GM23338 (cell line): Measurements from ENCODE around the gene SLX9. TPM values are rescaled to one million over a fixed set of nuclear protein-coding genes. Genes with fewer than 3 reads are reported as not detected.

ENCODE experiments used
- ATAC-seq: fragments of 200-7000 bp; cut with Tn5 transposase; 3 replicates; pipeline ENCODE4 v1.9.1; 2020
- DNase-seq: peaks from one replicate; pipeline ENCODE4 v3.0.0-alpha.2; 2015; ENCODE audit warnings: low spot score
- H2AFZ ChIP-seq: fragments of 200-600 bp; sonication (generic); 2 replicates; pipeline ENCODE4 v1.8.0; 2016; ENCODE audit warnings: antibody characterized with exemption, mild to moderate bottlenecking, moderate library complexity
- H3F3A ChIP-seq: fragments of 200-600 bp; sonication (generic); replicated peaks from 2 replicates; pipeline ENCODE4 v1.8.0; 2017; ENCODE audit warnings: antibody characterized with exemption, mixed run types, low read depth
- H3K27ac ChIP-seq: fragments of 200-600 bp; sonication (generic); 2 replicates; pipeline ENCODE4 v1.6.1; 2016; ENCODE audit warnings: low read depth
- H3K27me3 ChIP-seq: fragments of 200-600 bp; sonication (generic); 2 replicates; pipeline ENCODE4 v1.8.0; 2016; ENCODE audit warnings: mild to moderate bottlenecking, mixed run types, moderate library complexity; ENCODE audit not compliant: insufficient read depth
- H3K36me3 ChIP-seq: fragments of 200-600 bp; sonication (generic); 2 replicates; pipeline ENCODE4 v1.8.0; 2016; ENCODE audit warnings: mild to moderate bottlenecking; ENCODE audit not compliant: insufficient read depth
- H3K4me1 ChIP-seq: fragments of 200-600 bp; sonication (generic); 2 replicates; pipeline ENCODE4 v1.8.0; 2016; ENCODE audit warnings: mild to moderate bottlenecking, moderate library complexity; ENCODE audit not compliant: insufficient read depth
- H3K4me2 ChIP-seq: fragments of 200-600 bp; sonication (generic); 2 replicates; pipeline ENCODE4 v1.7.1; 2017; ENCODE audit warnings: mixed run types
- H3K4me3 ChIP-seq: fragments of 200-600 bp; sonication (generic); 2 replicates; pipeline ENCODE4 v1.6.1; 2016; ENCODE audit warnings: mixed run types
- H3K79me2 ChIP-seq: fragments of 200-600 bp; sonication (generic); replicated peaks from 2 replicates; pipeline ENCODE4 v1.8.0; 2017; ENCODE audit warnings: mild to moderate bottlenecking; ENCODE audit not compliant: insufficient read depth
- H3K9me2 ChIP-seq: fragments of 200-600 bp; sonication (generic); 2 replicates; pipeline ENCODE4 v1.8.0; 2017; ENCODE audit not compliant: insufficient read depth
- H4K20me1 ChIP-seq: fragments of 200-600 bp; sonication (generic); replicated peaks from 2 replicates; pipeline ENCODE4 v1.8.0; 2017; ENCODE audit warnings: mild to moderate bottlenecking; ENCODE audit not compliant: insufficient read depth
- H3K27ac Mint-ChIP-seq: 2 replicates; pipeline ENCODE4 v1.8.0; 2020; ENCODE audit warnings: inconsistent platforms, mild to moderate bottlenecking, moderate library complexity, mixed read lengths
- H3K27me3 Mint-ChIP-seq: 3 replicates; pipeline ENCODE4 v1.8.0; 2022; ENCODE audit warnings: low read depth, mild to moderate bottlenecking, moderate library complexity, mixed read lengths, inconsistent platforms; ENCODE audit not compliant: insufficient read depth, poor library complexity
- H3K36me3 Mint-ChIP-seq: 3 replicates; pipeline ENCODE4 v1.8.0; 2021; ENCODE audit warnings: low read depth, mild to moderate bottlenecking, inconsistent platforms, moderate library complexity, mixed read lengths
- H3K4me1 Mint-ChIP-seq: 3 replicates; pipeline ENCODE4 v1.8.0; 2020; ENCODE audit warnings: mild to moderate bottlenecking, inconsistent platforms, mixed read lengths
- H3K4me3 Mint-ChIP-seq: 3 replicates; pipeline ENCODE4 v1.8.0; 2021; ENCODE audit warnings: moderate library complexity, mild to moderate bottlenecking, inconsistent platforms, mixed read lengths
- H3K9me3 Mint-ChIP-seq: 3 replicates; pipeline ENCODE4 v1.8.0; 2020; ENCODE audit warnings: moderate library complexity, mild to moderate bottlenecking, inconsistent platforms, mixed read lengths
- CREB1 ChIP-seq: fragments of 250-450 bp; sonication (Bioruptor Pico); IDR thresholded peaks from 2 replicates; pipeline ENCODE4 v1.5.0; 2020; ENCODE audit warnings: low read depth, mild to moderate bottlenecking, moderate library complexity
- CTCF ChIP-seq, 2 experiments: fragments of 200-600 bp in 1 of 2; sonication (generic) in 1 of 2; conservative IDR thresholded peaks; 2 replicates each; pipeline versions ENCODE4 v1.5.1 to v1.6.1; 2016 to 2017; ENCODE audit warnings: antibody characterized with exemption in 2 of 2, low read depth in 2 of 2, mild to moderate bottlenecking in 2 of 2, moderate library complexity in 1 of 2
- ETS1 ChIP-seq: IDR thresholded peaks from 2 replicates; pipeline ENCODE4 v1.6.1; 2016; ENCODE audit warnings: antibody characterized with exemption
- EZH2 ChIP-seq: fragments of 200-600 bp; sonication (generic); IDR thresholded peaks from one replicate; pipeline ENCODE4 v1.8.0; 2017; ENCODE audit warnings: antibody characterized with exemption, mild to moderate bottlenecking, low read depth; ENCODE audit not compliant: unreplicated experiment
- EZH2phosphoT487 ChIP-seq: fragments of 200-600 bp; sonication (generic); IDR thresholded peaks from one replicate; pipeline ENCODE4 v1.8.1; 2018; ENCODE audit warnings: antibody characterized with exemption; ENCODE audit not compliant: unreplicated experiment
- JUNB ChIP-seq: IDR thresholded peaks from one replicate; pipeline ENCODE4 v1.6.1; 2016; ENCODE audit warnings: antibody characterized with exemption; ENCODE audit not compliant: unreplicated experiment
- NANOG ChIP-seq: IDR thresholded peaks from 2 replicates; pipeline ENCODE4 v1.6.1; 2016; ENCODE audit warnings: antibody characterized with exemption, borderline replicate concordance
- POLR2AphosphoS5 ChIP-seq: IDR thresholded peaks from 2 replicates; pipeline ENCODE4 v1.6.1; 2016; ENCODE audit warnings: antibody characterized with exemption, low read depth
- REST ChIP-seq: IDR thresholded peaks from one replicate; pipeline ENCODE4 v1.6.1; 2018; ENCODE audit warnings: antibody characterized with exemption; ENCODE audit not compliant: unreplicated experiment
- STAT1 ChIP-seq: IDR thresholded peaks from one replicate; pipeline ENCODE4 v1.6.1; 2016; ENCODE audit warnings: antibody characterized with exemption; ENCODE audit not compliant: unreplicated experiment
- ZNF114 ChIP-seq: fragments of 250-450 bp; sonication (Bioruptor Pico); IDR thresholded peaks from 2 replicates; pipeline ENCODE4 v1.5.0; 2020; ENCODE audit warnings: mild to moderate bottlenecking, moderate library complexity
- ZNF331 ChIP-seq: fragments of 250-450 bp; sonication (Bioruptor Pico); IDR thresholded peaks from 2 replicates; pipeline ENCODE4 v1.5.0; 2020; ENCODE audit warnings: low read depth, mild to moderate bottlenecking, moderate library complexity
- ZNF462 ChIP-seq: fragments of 250-450 bp; sonication (Bioruptor Pico); IDR thresholded peaks from 2 replicates; pipeline ENCODE4 v1.5.0; 2020; ENCODE audit warnings: mild to moderate bottlenecking, moderate library complexity
- polyA plus RNA-seq: library from polyadenylated mRNA; unstranded; fragments of >200 nt; fragmentation: Nextera tagmentation; extraction: Ambion mirVana; gene quantifications from 2 replicates; pipeline ENCODE4 v1.2.1, GENCODE V29; 2016
- total RNA-seq: library from RNA; depleted of rRNA; stranded (reverse); fragments of >200 nt; shearing (Covaris generic); gene quantifications from 2 replicates; pipeline ENCODE4 v1.2.3, GENCODE V29; 2014

SLX9 gene
- total and polyA plus RNA-seq, 2 experiments from 2014 or later: 41.5 to 46.9 TPM

- peaks cover 85% of the 10 kb centered on the region for H3K27me3 ChIP-seq
- no peaks in the 10 kb centered on the region; the same call in 1 of the 2 replicates for H3F3A ChIP-seq
- no peaks in the 10 kb centered on the region for H3K9me2 ChIP-seq
- peak overlapping the region; percentile 90 for H3K4me2 ChIP-seq
- no peaks in the 10 kb centered on the region for H4K20me1 ChIP-seq
- Mint-ChIP-seq H3K9me3 (no peaks in the 10 kb centered on the region), H3K36me3 (no peaks in the 10 kb centered on the region), H3K27me3 (peaks cover 79% of the 10 kb centered on the region), H3K4me3 (peak overlapping the region; percentile 70), H3K4me1 (peaks cover 45% of the 10 kb centered on the region), H3K27ac (no peak overlapping the region)
- no peaks in the 10 kb centered on the region for H3K36me3 ChIP-seq
- peak overlapping the region; percentile 61 for H3K4me3 ChIP-seq
- DNase-seq (peak; percentile 57), ATAC-seq (peak; percentile 10)
- no peak overlapping the region for H3K27ac ChIP-seq
- TF ChIP-seq STAT1: no peak
- TF ChIP-seq ZNF114 (CRISPR knock-in tag): no peak
- no peak for TF ChIP-seq CTCF (conservative IDR thresholded peaks at IDR 0.05; ENCODE audit: low read depth in 2 of 2)
- no peak for TF ChIP-seq CREB1 (CRISPR knock-in tag)
- TF ChIP-seq EZH2phosphoT487: no peak
- TF ChIP-seq EZH2: no peak
- no peak for TF ChIP-seq ETS1
- no peak for TF ChIP-seq REST
- TF ChIP-seq POLR2AphosphoS5: no peak
- TF ChIP-seq ZNF462 (CRISPR knock-in tag): no peak
- no peak for TF ChIP-seq NANOG
- TF ChIP-seq JUNB: no peak
- TF ChIP-seq ZNF331: no peak
- H3K4me1 ChIP-seq: peaks cover 32% of the 10 kb centered on the region
- no peaks in the 10 kb centered on the region for H3K79me2 ChIP-seq
- H2AFZ ChIP-seq: peak overlapping the region; percentile 92
These were observed 8.7 kb upstream of the SLX9 start for GRCh38 chr21:44931137-44931500.
